Endothelial cell of umbilical vein (primary cell): ENCODE results near the gene CFAP43. TPM values are rescaled to one million over a fixed set of nuclear protein-coding genes. Genes with fewer than 3 reads are reported as not detected.

ENCODE experiments used
- BruUV-seq: library from RNA; stranded (reverse); fragments of 400-500 nt; replicated peaks from 2 replicates; lab custom pipeline; 2021; lab: Mats Ljungman, UMichigan
- CTCF ChIA-PET: fragments of 300-600, 350-600 bp; sonication (Branson Sonifier 250); formaldehyde crosslinking; loops from one replicate; lab custom pipeline; 2021; ENCODE audit warnings: antibody characterized with exemption, inconsistent platforms; lab: Charles Lee
- POLR2A ChIA-PET: fragments of 300-600, 350-600 bp; sonication (Branson Sonifier 250); formaldehyde crosslinking; loops from one replicate; lab custom pipeline; 2021; ENCODE audit warnings: antibody characterized with exemption, inconsistent platforms; lab: Charles Lee
- DNase-seq: peaks from one replicate; pipeline ENCODE4 v3.0.0-alpha.2; 2011; ENCODE audit warnings: low read depth, low spot score
- FAIRE-seq: peaks from 2 replicates; lab custom pipeline; 2011; peaks lifted over from hg19 to GRCh38; lab: Jason Lieb, UNC
- H2AFZ ChIP-seq: 2 replicates; pipeline ENCODE4 v1.6.0; 2012; ENCODE audit warnings: low read depth, low read length, control low read depth, inconsistent platforms
- H3K27ac ChIP-seq: 2 replicates; pipeline ENCODE4 v1.5.1; 2011; ENCODE audit warnings: low read depth, mild to moderate bottlenecking, control low read depth, low read length, moderate library complexity; ENCODE audit not compliant: insufficient read depth
- H3K27me3 ChIP-seq, 2 experiments: 2 replicates each; pipeline versions ENCODE4 v1.6.0 to v1.6.1; 2011; ENCODE audit warnings: low read length in 2 of 2, mixed read lengths in 1 of 2; ENCODE audit not compliant: control insufficient read depth in 2 of 2, insufficient read depth in 2 of 2
- H3K36me3 ChIP-seq, 2 experiments: 2 replicates in 1 of 2; 3 replicates in 1 of 2; pipeline ENCODE4 v1.5.1; 2011; ENCODE audit warnings: low read length in 2 of 2, mild to moderate bottlenecking in 1 of 2, moderate library complexity in 1 of 2; ENCODE audit not compliant: control insufficient read depth in 2 of 2, insufficient read depth in 2 of 2; ENCODE audit errors: extremely low read depth in 1 of 2
- H3K4me1 ChIP-seq: 3 replicates; pipeline ENCODE4 v1.5.1; 2011; ENCODE audit warnings: mild to moderate bottlenecking, low read length; ENCODE audit not compliant: control insufficient read depth, insufficient read depth; ENCODE audit errors: extremely low read depth
- H3K4me2 ChIP-seq: 2 replicates; pipeline ENCODE4 v1.6.1; 2011; ENCODE audit warnings: low read length, control low read depth, mixed read lengths; ENCODE audit not compliant: insufficient read depth
- H3K4me3 ChIP-seq, 3 experiments: fragments of 200-600 bp in 1 of 3; sonication (generic), shearing (Covaris generic) in 1 of 3; replicated peaks in 1 of 3; 2 replicates each; pipeline ENCODE4 v1.5.1; 2011 to 2016; ENCODE audit warnings: control low read depth in 3 of 3, low read length in 3 of 3, mild to moderate bottlenecking in 2 of 3, inconsistent platforms in 1 of 3, low read depth in 1 of 3, moderate library complexity in 1 of 3; ENCODE audit not compliant: insufficient read depth in 1 of 3
- H3K79me2 ChIP-seq: 2 replicates; pipeline ENCODE4 v1.6.0; 2012; ENCODE audit warnings: low read length, inconsistent platforms; ENCODE audit not compliant: control insufficient read depth, insufficient read depth
- H3K9ac ChIP-seq: replicated peaks from 2 replicates; pipeline ENCODE3; 2011; ENCODE audit warnings: low read length, control low read depth; ENCODE audit not compliant: insufficient read depth; ENCODE audit errors: extremely low read depth
- H3K9me1 ChIP-seq: replicated peaks from 3 replicates; pipeline ENCODE4 v1.6.0; 2011; ENCODE audit warnings: mild to moderate bottlenecking, low read length; ENCODE audit not compliant: control insufficient read depth, insufficient read depth; ENCODE audit errors: extremely low read depth
- H3K9me3 ChIP-seq: replicated peaks from 2 replicates; pipeline ENCODE4 v1.5.1; 2012; ENCODE audit warnings: low read length, inconsistent platforms; ENCODE audit not compliant: control insufficient read depth, insufficient read depth
- H4K20me1 ChIP-seq: replicated peaks from 2 replicates; pipeline ENCODE3; 2011; ENCODE audit warnings: mild to moderate bottlenecking, low read length; ENCODE audit not compliant: control insufficient read depth, insufficient read depth; ENCODE audit errors: extremely low read depth
- CTCF ChIP-seq, 2 donors: IDR thresholded peaks; 1 replicate in 1 of 2; 2 replicates in 1 of 2; pipeline ENCODE4 v1.5.1; 2011; ENCODE audit warnings: low read length in 2 of 2, mild to moderate bottlenecking in 2 of 2, moderate library complexity in 2 of 2, control low read depth in 1 of 2, inconsistent platforms in 1 of 2, low read depth in 1 of 2; ENCODE audit not compliant: insufficient read depth in 1 of 2; ENCODE audit errors: extremely low read depth in 1 of 2
- EZH2 ChIP-seq: IDR thresholded peaks from 2 replicates; pipeline ENCODE4 v1.6.1; 2012; ENCODE audit warnings: borderline replicate concordance, low read depth, mild to moderate bottlenecking, moderate library complexity, low read length, inconsistent platforms; ENCODE audit not compliant: severe bottlenecking
- FOS ChIP-seq: IDR thresholded peaks from 2 replicates; pipeline ENCODE4 v1.6.1; 2011; ENCODE audit warnings: mild to moderate bottlenecking, low read length, moderate library complexity, borderline replicate concordance; ENCODE audit not compliant: insufficient read depth
- GATA2 ChIP-seq: IDR thresholded peaks from 2 replicates; pipeline ENCODE4 v1.7.0; 2011; ENCODE audit warnings: low read depth, mild to moderate bottlenecking, moderate library complexity, mixed read lengths, low read length; ENCODE audit not compliant: insufficient read length, insufficient read depth
- JUN ChIP-seq: IDR thresholded peaks from 2 replicates; pipeline ENCODE4 v1.6.1; 2011; ENCODE audit warnings: borderline replicate concordance, low read depth; ENCODE audit not compliant: insufficient read length, insufficient read depth
- MYC ChIP-seq: IDR thresholded peaks from one replicate; pipeline ENCODE4 v1.6.1; 2011; ENCODE audit warnings: mild to moderate bottlenecking, low read depth, low read length
- POLR2A ChIP-seq: IDR thresholded peaks from 2 replicates; pipeline ENCODE4 v1.6.1; 2012; ENCODE audit warnings: low read depth, mild to moderate bottlenecking, control low read depth, low read length
- POLR2AphosphoS5 ChIP-seq: IDR thresholded peaks from 2 replicates; pipeline ENCODE4 v1.6.1; 2012; ENCODE audit warnings: low read depth, mild to moderate bottlenecking, control low read depth, low read length, moderate library complexity; ENCODE audit not compliant: insufficient read depth
- dilution Hi-C: fragments of 300-500 bp; cut with MboI; formaldehyde crosslinking; loops from one replicate; pipeline ENCODE4 v1.15.0; 2019; ENCODE audit warnings: low sequenced_read_pairs; ENCODE audit not compliant: extremely low pct_ligation_motif_present
- intact Hi-C: fragments of 100-400 bp; cut with micrococcal nuclease; formaldehyde crosslinking; loops from one replicate; pipeline ENCODE4 v1.10.0; 2022
- polyA plus RNA-seq, 4 experiments: library from polyadenylated mRNA; depleted of rRNA in 3 of 4; stranded (reverse) in 3 of 4; unstranded in 1 of 4; fragments of >200 nt; gene quantifications; 2 replicates each; pipeline versions ENCODE4 v1.2.1 to v1.2.3, GENCODE V29; 2011 to 2012; ENCODE audit warnings: missing spikeins in 1 of 4
- total RNA-seq: library from RNA; stranded (reverse); gene quantifications from 2 replicates; pipeline ENCODE4 v1.2.3, GENCODE V29; 2021
- TF ChIP-seq, protein P1 (sequence below): IDR thresholded peaks from 2 replicates; pipeline ENCODE4 v1.6.1; 2011; ENCODE audit not compliant: insufficient read depth, insufficient read length

CFAP43 gene
- total and polyA plus RNA-seq, 2 donors (not counting 3 experiments of a cell fraction or from before 2014, with no cell fraction given): 0.04 TPM; not detected in 1

- DNase-seq (peak; percentile 94), FAIRE-seq (peak; percentile 69)
- Histone ChIP-seq H2AFZ (no peak overlapping the region), H3K36me3 (peaks cover 6 to 8% of the 10 kb centered on the region in 2 experiments), H3K9me1 (no peaks in the 10 kb centered on the region), H4K20me1 (no peaks in the 10 kb centered on the region), H3K4me1 (peaks cover 51% of the 10 kb centered on the region), H3K4me2 (peak overlapping the region; percentile 99), H3K27ac (peak overlapping the region; percentile 99), H3K27me3 (no peaks in the 10 kb centered on the region), H3K4me3 (peak overlapping the region; percentile 65 to 99 (median 82)), H3K9ac (peak overlapping the region; percentile 98), H3K79me2 (peaks cover 51% of the 10 kb centered on the region), H3K9me3 (no peaks in the 10 kb centered on the region)
- TF ChIP-seq POLR2A: peak; percentile 58
- peak; percentile 78 for TF ChIP-seq JUN
- TF ChIP-seq EZH2: no peak
- TF ChIP-seq POLR2AphosphoS5: peak; percentile 71
- TF ChIP-seq, protein P1, sequence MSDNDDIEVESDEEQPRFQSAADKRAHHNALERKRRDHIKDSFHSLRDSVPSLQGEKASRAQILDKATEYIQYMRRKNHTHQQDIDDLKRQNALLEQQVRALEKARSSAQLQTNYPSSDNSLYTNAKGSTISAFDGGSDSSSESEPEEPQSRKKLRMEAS: no peak
- TF ChIP-seq CTCF (IDR thresholded peaks at IDR 0.05; ENCODE audit: extremely low read depth in 1 of 2, insufficient read depth in 1 of 2, low read depth in 1 of 2, low read length in 2 of 2): no peak
- TF ChIP-seq MYC: no peak
- TF ChIP-seq FOS: peak; percentile 69
- TF ChIP-seq GATA2: peak; percentile 38
- ChIA-PET POLR2A (interaction anchor here (2.0 kb wide), 1 partner anchor 14 kb away, joined by 9 read pairs; the partner anchor contains the start of gene GSTO2), CTCF (interaction anchor here (1.0 to 3.2 kb wide), 10 partner anchors 9 to 367 kb away, joined by 3 to 28 read pairs (median 4); partner anchors contain the start of genes GSTO2 and SFR1)
- intact Hi-C loops (loop anchor here (2.0 to 5.0 kb wide), 3 partner anchors 211 to 368 kb away; no protein-coding TSS in a partner anchor), dilution Hi-C loops (no loop called here)
- TSS peak; percentile 96 for BruUV-seq
Observed at GRCh38 chr10:104255311-104255981, 23.3 kb upstream of the CFAP43 start.
